Activated CD4-positive, alpha-beta T cell treated with anti-CD3 and anti-CD28 coated beads for 48 hours (primary cell): Measurements from ENCODE around the gene RAB11FIP3.
"Not testable (repeated sequence)": the region's sequence is repeated elsewhere in the genome, so short reads cannot be mapped to it uniquely, and the experiment has no call there.

Experiments
- DNase-seq: peaks from one replicate; pipeline ENCODE4 v3.0.0-alpha.2; 2020

The RAB11FIP3 gene

DNA sequence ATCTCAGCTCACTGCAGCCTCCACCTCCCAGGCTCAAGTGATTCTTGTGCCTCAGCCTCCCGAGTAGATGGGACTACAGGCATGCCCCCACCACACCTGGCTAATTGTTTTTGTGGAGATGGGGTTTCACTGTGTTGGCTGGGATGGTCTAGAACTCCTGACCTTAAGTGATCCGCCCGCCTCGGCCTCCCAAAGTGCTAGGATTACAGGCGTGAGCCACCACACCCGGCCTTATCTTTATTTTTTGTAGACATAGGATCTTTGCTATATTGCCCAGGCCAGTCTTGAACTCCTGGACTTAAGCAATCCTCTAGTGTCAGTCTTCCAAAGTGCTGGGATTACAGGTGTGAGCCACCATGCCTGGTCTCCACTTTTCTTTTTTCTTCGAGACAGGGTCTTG lies 44.0 kb downstream of the RAB11FIP3 start:
- not testable (repeated sequence) for DNase-seq

DNA sequence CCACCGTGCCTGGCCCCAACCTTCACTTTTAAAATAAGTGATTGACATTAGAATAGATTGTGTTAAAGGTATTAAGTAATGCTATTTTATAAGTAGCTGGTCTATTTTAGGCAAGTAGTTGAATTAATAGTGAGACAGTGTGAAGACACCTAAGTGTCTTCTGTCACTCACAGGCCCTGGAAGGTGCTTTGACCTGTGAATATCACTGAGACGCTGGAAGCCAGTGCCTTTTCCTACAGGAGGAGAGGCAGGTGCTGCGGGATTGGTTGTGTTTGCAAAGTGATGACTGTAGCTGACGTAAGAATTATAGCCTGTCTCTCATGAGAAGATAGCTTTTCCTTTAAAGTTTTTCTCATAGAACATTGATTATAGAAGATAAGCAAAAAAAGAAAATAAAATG lies 45.0 kb downstream of the RAB11FIP3 start:
- DNase-seq = no peak

DNA sequence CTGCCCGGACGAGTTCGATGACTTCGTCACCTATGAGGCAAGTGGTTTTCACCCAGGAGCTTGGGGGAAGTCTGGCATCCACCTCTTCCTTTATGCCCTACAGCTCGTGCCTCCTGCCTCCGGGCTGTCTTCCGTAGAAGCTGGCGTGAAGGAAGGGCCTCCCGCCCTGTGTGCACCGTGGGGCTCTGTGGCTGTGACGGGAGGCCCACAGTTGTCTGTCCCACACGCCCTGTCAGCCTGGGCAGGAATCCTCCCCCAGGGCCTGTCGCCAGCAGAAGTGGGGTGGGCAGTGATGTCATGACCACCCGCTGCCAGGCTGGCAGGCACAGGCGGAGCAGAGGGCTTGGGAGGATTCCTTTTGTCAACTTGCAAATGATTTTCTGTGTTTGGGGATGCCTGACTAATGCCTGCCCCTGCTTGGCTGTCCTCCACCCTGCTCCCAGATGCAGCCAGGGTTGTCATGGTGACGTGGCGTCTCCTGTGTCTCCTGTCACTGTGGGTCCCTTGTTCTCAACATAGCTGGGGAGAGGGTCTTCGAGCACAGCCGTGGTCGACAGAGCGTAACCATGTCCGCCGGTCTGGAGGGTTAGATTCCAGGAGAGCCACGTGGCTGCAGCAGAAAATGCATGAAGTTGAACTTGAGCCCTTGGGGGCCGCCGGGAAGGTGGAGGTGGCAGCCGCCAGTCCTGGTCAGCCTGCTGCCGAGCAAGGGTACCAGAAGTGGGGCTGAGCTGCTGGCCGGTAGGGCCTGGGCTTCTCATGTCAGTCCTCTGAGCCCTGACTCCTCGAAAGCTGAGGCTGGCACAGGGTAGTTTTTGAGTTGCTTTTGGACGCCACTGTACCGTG lies 46.1 kb downstream of the RAB11FIP3 start:
- no peak for DNase-seq

DNA sequence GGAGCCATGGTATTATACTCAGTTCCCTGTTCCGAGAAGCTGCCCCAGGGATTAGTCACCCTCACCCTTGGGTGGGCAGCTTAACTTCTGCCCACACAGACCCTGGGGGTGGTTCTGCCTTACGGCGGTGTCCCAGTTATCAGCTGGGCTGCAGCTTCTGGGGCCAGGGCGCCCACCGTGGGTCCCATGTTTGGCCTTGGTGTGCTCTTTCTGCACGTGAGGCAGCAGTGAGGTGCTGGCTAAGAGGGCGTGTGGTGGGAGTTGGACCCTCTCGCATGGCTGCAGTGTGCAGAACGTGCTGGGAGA lies 46.7 kb downstream of the RAB11FIP3 start:
- no peak for DNase-seq

DNA sequence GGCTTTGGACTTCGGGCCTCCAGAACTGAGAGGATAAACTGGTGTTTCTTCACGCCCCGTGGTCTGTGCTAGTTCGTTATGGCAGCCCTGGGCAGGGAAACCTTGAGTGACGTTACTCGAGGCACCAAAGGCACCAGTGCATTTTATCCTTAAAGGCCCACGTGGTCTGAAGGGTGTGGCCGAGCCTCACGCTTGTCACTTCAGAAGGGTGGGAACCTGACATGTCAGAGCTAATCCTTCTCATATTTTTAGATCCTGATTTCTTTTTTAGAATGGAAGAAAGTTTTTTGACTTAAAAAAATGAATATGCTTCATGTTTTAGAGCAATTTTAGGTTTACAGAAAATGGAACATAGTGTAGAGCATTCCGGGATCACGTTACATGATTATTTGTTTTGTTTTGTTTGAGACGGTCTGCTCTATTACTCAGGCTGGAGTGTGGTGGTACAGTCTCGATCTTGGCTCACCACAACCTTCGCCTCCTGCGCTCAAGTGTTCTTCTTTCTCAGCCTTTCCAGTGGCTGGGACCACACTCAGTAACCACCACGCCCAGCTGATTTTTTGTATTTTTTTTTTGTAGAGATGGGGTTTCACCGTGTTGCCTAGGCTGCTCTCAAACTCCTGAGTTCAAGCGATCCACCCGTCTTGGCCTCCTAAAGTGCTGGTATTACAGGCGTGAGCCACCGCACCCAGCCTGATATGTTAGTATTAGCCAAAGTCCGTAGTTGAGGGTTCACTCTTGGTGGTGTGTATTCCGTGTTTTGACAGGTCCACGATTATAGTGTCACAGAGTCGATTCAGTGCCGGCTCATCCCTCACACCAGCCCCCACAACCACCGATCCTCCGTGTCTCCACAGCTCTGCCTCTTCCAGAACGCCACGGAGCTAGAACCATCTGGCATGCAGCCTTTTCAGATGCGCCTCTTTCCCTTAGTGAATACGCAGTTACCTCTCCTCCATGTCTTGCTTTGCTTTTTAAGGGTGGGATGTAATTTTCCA lies 47.9 kb downstream of the RAB11FIP3 start:
- DNase-seq = no peak

DNA sequence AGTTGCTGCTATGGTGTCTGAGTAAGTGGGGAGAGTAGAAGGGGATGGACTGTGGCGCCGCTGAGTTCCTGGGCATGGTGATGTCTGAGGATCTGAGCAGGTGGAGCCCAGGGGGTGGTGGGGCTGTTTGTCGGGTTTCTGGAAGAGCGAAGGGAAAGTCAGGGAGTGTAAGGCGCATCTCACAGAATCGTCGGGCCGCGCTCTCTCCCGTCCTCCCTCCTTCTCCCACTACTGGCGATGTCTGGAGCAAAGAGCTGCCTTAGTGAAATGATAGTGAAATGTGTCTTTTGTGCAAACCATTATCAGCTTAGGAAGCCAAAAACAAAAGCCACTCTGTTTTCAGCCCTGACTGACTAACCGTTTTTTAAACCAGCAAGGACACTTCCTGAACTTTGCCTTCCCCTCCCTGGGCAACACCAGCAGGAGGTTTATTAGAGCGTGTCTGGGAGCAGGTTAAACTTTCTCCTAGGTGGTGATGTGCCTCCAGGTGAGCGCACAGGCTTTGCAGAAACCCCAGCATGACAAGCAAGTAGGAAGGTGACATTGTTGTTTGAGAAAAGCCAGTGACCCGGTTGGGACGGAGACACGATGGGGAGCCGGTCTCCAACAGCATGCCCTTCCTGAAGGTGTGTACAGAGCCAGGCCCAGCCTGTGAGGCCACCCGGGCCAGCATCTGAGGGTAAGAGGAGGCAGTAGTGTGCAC lies 49.1 kb downstream of the RAB11FIP3 start:
- no peak for DNase-seq

DNA sequence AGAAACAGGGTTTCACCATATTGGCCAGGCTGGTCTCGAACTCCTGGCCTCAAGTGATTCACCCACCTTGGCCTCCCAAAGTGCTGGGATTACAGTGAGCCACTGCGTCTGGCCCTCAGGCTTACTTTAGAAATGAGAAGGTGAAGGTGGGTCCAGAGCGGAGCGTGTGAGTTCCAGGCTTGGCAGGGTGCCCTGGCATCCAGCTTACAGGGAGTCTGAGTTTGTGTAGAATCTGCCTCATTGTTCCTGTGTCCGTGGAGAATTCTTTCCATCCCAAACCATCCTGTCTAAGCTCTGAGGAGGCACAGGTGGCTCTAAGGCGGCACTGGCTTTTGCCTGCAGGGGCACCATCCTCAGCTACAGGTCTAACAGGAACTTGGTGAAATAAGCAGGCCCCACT lies 50.6 kb downstream of the RAB11FIP3 start:
- DNase-seq = no peak

DNA sequence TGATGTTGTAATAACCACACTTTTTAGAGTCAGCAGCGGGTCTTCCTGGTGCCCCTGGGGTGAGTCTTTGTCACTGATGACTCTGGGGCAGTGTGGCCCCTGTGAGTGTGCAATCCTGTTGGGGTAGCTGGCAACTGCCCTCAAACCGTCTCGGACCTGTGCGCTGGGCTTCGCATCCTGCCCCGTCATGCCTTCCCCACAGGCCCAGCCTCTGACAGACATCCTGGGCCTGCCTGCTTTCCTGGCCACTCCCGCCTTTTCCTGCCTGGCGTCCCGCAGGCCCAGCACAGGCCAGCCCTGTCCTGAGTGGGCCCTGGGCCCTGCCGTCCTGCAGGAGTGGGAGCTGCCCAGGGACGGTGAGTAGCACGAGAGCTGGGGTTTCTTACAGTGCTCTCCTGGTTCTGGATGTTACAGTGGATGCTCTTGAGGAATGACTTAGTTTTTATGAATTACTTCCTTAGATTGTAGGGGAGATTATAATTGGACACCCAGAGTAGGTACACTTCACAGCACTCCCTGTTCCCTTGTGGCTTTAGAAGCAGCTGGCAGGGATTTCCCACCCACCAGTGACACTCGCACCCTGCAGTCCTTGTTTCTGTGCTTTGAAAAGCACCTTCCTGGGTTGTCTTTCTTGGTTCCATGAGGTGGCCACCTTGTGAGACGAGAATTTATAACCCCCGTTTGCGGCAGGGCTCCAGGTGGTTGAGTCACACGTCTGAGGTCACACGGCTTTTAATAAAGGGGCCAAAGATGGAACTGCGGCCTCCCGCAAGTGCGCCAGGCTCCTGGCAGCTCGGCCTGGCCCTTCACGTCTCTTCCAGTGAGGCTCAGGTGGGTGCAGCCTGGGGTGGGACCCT lies 52.1 kb downstream of the RAB11FIP3 start:
- no peak for DNase-seq

DNA sequence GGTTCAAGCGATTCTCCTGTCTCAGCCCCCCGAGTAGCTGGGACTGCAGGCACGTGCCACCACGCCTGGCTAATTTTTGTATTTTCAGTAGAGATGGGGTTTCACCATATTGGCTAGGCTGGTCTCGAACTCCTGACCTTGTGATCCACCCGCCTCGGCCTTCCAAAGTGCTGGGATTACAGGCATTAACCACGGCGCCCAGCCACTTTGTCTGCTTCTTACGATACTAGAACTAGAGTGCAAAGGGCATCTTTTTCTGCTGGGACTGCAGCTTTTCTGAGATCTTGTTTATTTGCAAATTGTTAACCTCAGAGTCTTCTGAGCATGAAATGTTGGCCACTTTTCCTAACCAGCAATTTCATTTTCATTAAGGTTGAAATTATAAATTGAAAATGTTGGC lies 52.8 kb downstream of the RAB11FIP3 start:
- not testable (repeated sequence) for DNase-seq

DNA sequence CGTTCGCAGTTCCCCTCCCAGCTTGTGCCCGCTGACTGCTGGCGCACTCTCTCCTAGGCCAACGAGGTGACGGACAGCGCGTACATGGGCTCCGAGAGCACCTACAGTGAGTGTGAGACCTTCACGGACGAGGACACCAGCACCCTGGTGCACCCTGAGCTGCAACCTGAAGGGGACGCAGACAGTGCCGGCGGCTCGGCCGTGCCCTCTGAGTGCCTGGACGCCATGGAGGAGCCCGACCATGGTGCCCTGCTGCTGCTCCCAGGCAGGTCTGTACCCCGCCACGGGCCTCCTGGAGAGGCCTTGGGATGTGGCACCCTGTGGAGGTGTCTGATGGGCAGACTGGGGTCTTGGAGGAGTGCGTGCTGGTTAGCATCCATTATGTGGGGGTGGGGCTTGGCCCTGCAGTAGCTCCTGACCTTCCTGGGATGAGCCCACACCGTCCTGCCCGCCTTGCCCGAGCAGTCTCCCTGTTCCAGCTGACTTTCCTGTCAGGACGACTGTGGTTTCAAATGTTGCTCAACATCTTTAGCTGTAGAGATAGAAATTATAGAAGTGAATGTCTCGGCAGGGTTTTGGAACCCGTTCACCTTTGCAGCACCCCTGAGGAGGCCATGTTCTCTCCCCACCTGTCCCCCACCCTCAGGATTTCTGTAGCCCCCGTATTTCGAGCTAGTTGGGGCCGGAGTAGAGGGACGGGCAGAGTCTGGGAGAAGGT lies 57.2 kb downstream of the RAB11FIP3 start:
- DNase-seq = no peak

DNA sequence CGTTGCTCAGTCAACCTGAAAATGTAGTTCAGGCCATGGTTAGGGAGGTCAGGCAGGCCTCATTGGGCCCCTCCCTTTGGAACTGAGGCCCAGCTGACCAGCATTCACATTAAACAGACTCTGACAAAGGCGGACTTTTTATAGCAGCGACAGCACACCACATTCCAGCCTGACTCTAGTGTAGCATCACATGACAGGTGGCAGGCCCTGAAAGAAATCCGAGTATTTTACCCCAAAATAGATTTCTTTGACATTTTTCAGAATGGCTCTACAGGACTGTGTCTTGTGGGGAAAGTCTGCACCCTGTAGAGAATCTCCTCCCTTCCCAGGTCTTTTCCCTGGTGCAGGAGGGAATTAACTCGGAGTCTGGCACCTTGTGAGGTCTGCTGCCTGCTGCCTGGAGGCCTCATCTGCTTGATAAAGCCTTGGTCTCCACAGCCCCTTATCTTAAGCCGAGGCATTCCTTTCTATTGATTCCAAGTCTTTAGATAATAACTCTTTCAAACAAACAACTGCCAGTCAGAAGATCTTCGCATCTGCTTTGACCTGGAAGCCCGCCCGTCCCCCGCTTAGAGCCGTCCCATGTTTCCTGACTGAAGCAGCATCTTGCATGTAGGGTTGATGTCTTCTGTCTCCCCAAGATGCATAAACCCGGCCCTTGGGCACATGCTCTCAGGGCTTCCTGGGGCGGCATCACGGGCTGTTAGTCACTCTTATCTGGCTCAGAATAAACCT lies 58.1 kb downstream of the RAB11FIP3 start:
- no peak for DNase-seq

DNA sequence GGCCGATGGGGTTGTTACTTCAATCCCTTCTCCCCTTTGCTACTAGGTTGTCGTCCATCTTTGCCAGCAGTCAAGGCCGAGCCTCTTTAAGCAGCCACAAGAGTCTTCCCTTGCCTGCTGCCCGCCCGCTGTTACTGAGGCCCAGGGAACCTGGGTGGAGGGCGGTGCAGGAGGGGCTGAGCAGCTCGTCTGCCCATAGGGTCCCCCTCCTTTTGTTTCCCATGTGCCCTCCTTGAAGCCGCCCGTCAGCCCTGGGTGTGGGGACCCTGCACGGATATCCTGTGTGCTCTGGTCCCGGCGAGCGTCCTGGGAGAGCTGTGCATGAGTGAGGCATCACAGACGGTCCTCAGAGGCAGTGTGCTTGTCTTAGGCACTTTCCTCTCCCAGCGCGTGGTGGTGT lies 64.2 kb downstream of the RAB11FIP3 start:
- no peak for DNase-seq

DNA sequence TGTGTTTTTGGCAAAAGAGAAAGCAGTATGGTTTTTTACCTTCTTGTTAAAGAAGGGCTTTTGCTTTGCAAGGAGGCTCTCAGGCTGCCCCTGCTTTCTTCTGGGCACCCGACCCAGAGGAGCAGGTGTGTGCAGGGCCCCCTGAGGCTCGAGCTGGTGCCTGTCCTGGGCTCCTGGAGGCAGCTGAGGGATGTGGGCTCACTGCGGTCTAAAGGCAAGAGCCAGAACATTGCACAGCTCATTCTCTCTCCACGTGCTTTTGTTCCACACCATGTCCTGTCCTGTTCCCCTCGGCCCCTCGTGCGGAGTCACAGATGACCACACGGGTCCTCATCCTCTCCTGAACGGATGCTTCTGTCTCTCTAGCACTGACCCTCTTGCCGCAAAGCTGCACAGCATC lies 65.3 kb downstream of the RAB11FIP3 start:
- no peak for DNase-seq

DNA sequence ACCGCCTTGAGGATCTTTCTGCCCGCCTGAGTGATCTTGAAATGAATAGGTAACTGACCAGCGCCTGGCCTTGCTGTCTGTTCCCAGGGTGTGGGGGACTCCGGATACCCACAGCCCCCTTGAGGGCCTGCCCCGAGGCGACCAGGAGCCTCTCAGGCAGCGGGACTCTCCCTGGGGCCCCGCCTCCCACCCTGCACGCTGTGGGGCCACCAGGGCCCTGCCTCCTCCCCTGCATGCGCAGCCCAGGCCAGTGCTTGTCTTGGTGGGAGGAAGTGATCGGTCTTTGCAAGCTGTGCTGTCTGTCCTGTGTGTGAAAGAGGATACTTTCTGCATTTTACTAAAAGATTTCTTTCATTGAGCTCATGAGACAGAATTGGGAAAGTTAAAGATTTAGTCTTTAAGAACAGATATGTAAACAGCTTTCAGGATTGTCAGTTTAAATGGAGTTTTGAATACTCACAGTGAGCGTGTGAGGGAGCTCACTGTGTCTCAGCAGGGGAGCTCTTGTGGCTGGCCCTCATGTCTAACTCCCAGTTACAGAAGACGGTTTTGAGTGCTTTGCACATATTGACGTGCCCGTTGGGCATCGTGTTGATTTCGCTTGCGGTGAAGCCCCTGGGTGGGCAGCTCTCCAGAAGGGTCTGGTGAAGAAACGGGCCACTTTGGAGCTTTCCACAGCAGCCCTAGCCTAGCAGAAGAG lies 65.9 kb downstream of the RAB11FIP3 start:
- no peak for DNase-seq

DNA sequence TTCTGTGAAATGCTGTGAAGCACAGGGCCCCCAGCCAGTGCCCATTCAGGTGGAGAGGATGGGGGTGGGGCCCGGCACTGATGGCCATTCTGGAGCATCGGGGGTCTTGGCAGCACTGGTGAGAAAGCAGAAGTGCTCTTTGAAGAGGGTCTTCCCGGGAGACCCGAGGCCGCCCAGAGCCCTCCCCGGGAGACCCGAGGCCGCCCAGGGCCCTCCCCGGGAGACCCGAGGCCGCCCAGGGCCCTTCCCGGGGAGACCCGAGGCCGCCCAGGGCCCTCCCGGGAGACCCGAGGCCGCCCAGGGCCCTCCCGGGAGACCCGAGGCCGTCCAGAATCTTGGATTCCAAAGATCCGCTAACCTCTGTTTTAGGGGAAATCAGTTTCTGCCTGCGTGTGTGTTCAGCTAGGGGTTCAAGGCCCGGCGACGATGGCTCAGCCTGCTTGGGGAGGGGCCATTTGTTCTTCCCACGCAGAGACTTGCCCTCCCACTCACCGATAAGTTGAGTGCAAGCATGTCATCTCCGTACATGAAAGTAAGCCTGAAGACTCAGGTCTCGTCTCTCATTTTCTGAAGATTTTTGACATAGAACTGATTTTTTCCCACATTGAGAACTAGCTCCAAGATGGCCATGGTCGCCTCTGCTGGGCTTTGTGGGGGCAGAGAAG lies 66.9 kb downstream of the RAB11FIP3 start:
- no peak for DNase-seq

DNA sequence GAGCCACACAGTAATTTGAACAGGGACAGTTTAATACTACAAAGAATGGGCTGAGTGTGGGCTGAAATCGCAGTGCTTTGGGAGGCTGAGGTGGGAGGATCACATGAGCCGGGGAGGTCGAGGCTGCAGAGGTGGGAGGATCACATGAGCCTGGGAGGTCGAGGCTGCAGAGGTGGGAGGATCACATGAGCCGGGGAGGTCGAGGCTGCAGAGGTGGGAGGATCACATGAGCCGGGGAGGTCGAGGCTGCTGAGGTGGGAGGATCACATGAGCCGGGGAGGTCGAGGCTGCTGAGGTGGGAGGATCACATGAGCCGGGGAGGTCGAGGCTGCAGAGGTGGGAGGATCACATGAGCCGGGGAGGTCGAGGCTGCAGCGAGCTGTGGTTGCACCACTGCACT lies 69.2 kb downstream of the RAB11FIP3 start:
- DNase-seq = not testable (repeated sequence)

DNA sequence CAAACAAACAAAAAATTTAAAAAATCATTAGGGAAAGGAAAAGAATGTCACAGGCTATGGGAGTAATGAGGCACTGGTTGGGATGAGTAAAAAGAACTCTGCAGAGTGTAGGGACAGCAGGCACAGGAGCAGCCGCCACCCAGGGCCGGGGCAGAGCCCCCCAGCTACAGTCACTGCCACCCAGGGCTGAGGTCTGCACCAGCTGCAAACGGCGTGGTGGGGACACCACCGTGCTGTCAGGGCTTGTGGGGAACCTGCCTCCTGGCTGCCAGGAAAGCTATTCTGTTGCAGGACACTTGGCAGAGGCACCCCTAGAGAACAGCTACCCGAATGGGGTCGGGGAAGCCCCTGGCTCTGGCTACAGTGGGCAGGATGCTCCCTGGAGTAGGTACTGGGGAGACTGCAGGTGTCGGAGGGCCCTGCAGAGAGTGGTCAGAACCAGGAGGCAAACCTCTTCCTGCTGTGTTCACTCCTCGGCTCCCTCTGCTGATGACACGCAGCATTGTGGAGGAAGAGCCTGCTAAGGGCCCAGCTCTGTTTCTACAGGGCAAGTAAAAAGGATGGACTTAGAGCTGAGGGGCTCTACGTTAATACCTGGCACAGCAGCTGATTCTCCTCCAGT lies 69.8 kb downstream of the RAB11FIP3 start:
- peak; percentile 34 for DNase-seq

DNA sequence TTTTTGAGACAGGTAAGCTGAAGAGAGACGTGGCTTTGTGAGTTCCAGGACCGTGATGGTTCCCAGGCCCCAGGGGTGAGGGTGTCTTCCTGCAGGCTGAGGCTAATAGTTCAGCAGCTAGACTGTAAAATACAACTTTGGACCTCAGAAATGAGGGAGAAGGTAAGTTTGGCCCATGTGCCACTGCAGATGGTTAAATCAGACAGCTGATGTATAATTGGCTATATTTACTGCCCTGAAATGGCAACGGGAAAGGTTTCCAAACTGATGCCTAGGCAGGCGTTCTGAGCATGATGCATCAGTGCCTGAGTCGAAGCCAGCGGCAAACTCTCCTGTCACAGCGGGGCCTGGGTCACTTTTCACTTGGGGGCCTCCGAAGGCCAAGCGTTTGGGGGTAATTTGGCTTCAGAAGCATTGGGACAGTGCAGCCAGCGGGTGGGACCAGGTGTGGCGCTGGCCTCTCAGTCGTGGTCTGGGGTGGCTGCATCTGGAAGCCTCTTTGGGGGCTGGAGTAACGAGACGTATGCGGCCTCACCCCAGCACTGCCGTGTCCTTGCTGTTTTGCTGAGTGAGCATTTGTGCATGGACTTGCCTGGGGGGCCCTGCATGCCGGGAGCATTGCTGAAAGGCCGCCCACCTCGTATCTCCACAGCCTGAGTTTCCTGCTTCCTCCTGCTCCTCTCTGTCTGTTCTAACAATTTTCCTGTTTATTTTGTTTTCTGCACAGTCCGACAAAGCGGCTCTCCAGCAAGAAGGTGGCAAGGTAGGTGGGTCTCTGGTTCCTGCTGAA lies 70.8 kb downstream of the RAB11FIP3 start:
- no peak for DNase-seq
